AG04449 (cell line): ENCODE data around the gene TESPA1.
"Not testable (repeated sequence)": the region's sequence is repeated elsewhere in the genome, so short reads cannot be mapped to it uniquely, and the experiment has no call there.

Experiments used
- CTCF ChIA-PET: fragments of 350-600 bp; formaldehyde crosslinking; extraction: SDS; loops from one replicate; lab custom pipeline; 2021; ENCODE audit warnings: antibody characterized with exemption; lab: Yijun Ruan, JAX
- POLR2A ChIA-PET: fragments of 400-600, 350-600 bp; formaldehyde crosslinking; extraction: SDS; loops from one replicate; lab custom pipeline; 2020; ENCODE audit warnings: antibody characterized with exemption, inconsistent platforms; lab: Yijun Ruan, JAX
- DNase-seq: peaks from one replicate; pipeline ENCODE4 v3.0.0-alpha.2; 2010; ENCODE audit warnings: low read depth, low spot score
- H3K4me3 ChIP-seq: 2 replicates; pipeline ENCODE4 v1.5.1; 2011; ENCODE audit warnings: low read depth, mild to moderate bottlenecking, control low read depth, low read length
- CTCF ChIP-seq: IDR thresholded peaks from one replicate; pipeline ENCODE4 v1.5.1; 2011; ENCODE audit warnings: mild to moderate bottlenecking, moderate library complexity, low read length, control low read depth, inconsistent platforms; ENCODE audit not compliant: insufficient read depth; ENCODE audit errors: missing control alignments

TESPA1 gene

GRCh38 chr12:54948171-54948570 lies 36.4 kb downstream of the TESPA1 start:
- no peak for DNase-seq
- ChIA-PET POLR2A (no interaction called here), CTCF (no interaction called here)
- H3K4me3 ChIP-seq: no peak overlapping the region
- no peak for TF ChIP-seq CTCF

- POLR2A ChIA-PET: no interaction called here
- H3K4me3 ChIP-seq: no peak overlapping the region
- no peak for TF ChIP-seq CTCF
- no peak for DNase-seq
- CTCF ChIA-PET: no interaction called here
These were observed 39.5 kb downstream of the TESPA1 start for GRCh38 chr12:54945082-54945481.

- CTCF ChIA-PET, POLR2A ChIA-PET, H3K4me3 ChIP-seq, DNase-seq: not testable (repeated sequence)
These were observed 41.3 kb downstream of the TESPA1 start for GRCh38 chr12:54943292-54943691.

- DNase-seq: no peak
- H3K4me3 ChIP-seq: no peak overlapping the region
- CTCF ChIA-PET: interaction anchor here (1.2 kb wide), 1 partner anchor 17 kb away, joined by 3 read pairs; no protein-coding TSS in a partner anchor
- TF ChIP-seq CTCF: no peak
- POLR2A ChIA-PET: no interaction called here
These were observed 42.9 kb downstream of the TESPA1 start for GRCh38 chr12:54941659-54942058.

- CTCF ChIA-PET: interaction anchor here (1.2 kb wide), 1 partner anchor 18 kb away, joined by 3 read pairs; no protein-coding TSS in a partner anchor
- H3K4me3 ChIP-seq: no peak overlapping the region
- DNase-seq: no peak
- POLR2A ChIA-PET: no interaction called here
- no peak for TF ChIP-seq CTCF
These were observed 43.7 kb downstream of the TESPA1 start for GRCh38 chr12:54940727-54941315.

- POLR2A ChIA-PET: no interaction called here
- no peak for TF ChIP-seq CTCF
- no peak for DNase-seq
- no peak overlapping the region for H3K4me3 ChIP-seq
- CTCF ChIA-PET: no interaction called here
These were observed 46.6 kb downstream of the TESPA1 start for GRCh38 chr12:54937929-54938328.

- ChIA-PET CTCF (no interaction called here), POLR2A (no interaction called here)
- H3K4me3 ChIP-seq: no peak overlapping the region
- no peak for TF ChIP-seq CTCF
- DNase-seq: no peak
These were observed 47.2 kb downstream of the TESPA1 start for GRCh38 chr12:54937376-54937775.
